Measurements from ENCODE around the gene ZBTB7A.

GRCh38 chr19:4015705-4016402 is 50.8 kb downstream of the ZBTB7A start:
- TF ChIP-seq CTCF (IDR thresholded peaks at IDR 0.05; ENCODE audit: borderline replicate concordance, extremely low read depth, low read length, poor library complexity, severe bottlenecking) (no peak), EZH2 (IDR thresholded peaks at IDR 0.05; ENCODE audit: borderline replicate concordance, low read depth, low read length, severe bottlenecking) (no peak)

Data from DND-41 (cell line).